Heart right ventricle (tissue), 16 donors: ENCODE measurements around the gene NEU3. TPM values are rescaled to one million over a fixed set of nuclear protein-coding genes. Genes with fewer than 3 reads are reported as not detected.
A peak's percentile ranks its signal among the peaks of the same experiment; 100 is the strongest.

Experiments used
- ATAC-seq, 8 donors: fragments of 200-7000 bp; cut with Tn5 transposase; one replicate each; pipeline ENCODE4 v1.9.1; 2020; ENCODE audit warnings: mild to moderate bottlenecking in 8 of 8, moderate library complexity in 8 of 8, moderate number of reproducible peaks in 1 of 8
- DNase-seq, 2 donors: peaks; one replicate each; pipeline ENCODE4 v3.0.0-alpha.2; 2020
- H3K27ac ChIP-seq, 10 donors: fragments of 200-600 bp; sonication (generic) in 2 of 10; one replicate each; pipeline versions ENCODE4 v1.5.0 to v1.8.0; 2020 to 2022; ENCODE audit warnings: mild to moderate bottlenecking in 3 of 10
- H3K27me3 ChIP-seq, 7 donors: fragments of 200-600 bp; one replicate each; pipeline ENCODE4 v1.8.0; 2021 to 2022; ENCODE audit warnings: mild to moderate bottlenecking in 2 of 7
- H3K36me3 ChIP-seq, 9 donors: fragments of 200-600 bp; sonication (generic) in 1 of 9; one replicate each; pipeline versions ENCODE4 v1.5.0 to v1.8.0; 2020 to 2022; ENCODE audit warnings: mild to moderate bottlenecking in 2 of 9
- H3K4me1 ChIP-seq, 9 donors: fragments of 200-600 bp; sonication (generic) in 1 of 9; one replicate each; pipeline versions ENCODE4 v1.5.0 to v1.8.0; 2020 to 2022; ENCODE audit warnings: mild to moderate bottlenecking in 4 of 9
- H3K4me3 ChIP-seq, 10 donors: fragments of 200-600 bp; sonication (generic) in 2 of 10; one replicate each; pipeline versions ENCODE4 v1.5.0 to v1.8.0; 2020 to 2022; ENCODE audit warnings: mild to moderate bottlenecking in 7 of 10, moderate library complexity in 2 of 10
- H3K9me3 ChIP-seq, 11 donors: fragments of 200-600 bp in 10 of 11; sonication (generic) in 2 of 11; one replicate each; pipeline versions ENCODE4 v1.5.0 to v1.8.0; 2013 to 2022; ENCODE audit warnings: mild to moderate bottlenecking in 2 of 11, control low read depth in 1 of 11, moderate library complexity in 1 of 11
- CTCF ChIP-seq, 9 donors: fragments of 200-600 bp; sonication (generic) in 2 of 9; IDR thresholded peaks; one replicate each; pipeline versions ENCODE4 v1.5.0 to v1.8.0; 2021 to 2022; ENCODE audit warnings: antibody characterized with exemption in 9 of 9, mild to moderate bottlenecking in 5 of 9, moderate library complexity in 1 of 9
- WGBS, 2 donors: extraction: QIAGEN DNeasy Blood & Tissue Kit; methylation state at CpG; one replicate each; pipeline ENCODE4 v1.1.7; 2013; ENCODE audit warnings: inconsistent platforms in 1 of 2; 5-methylcytosine and 5-hydroxymethylcytosine counted together
- intact Hi-C, 10 donors: fragments of 100-400 bp; cut with DNase I; formaldehyde crosslinking; loops; one replicate each; pipeline versions ENCODE4 v1.11.1 to v1.14.2; 2022
- polyA plus RNA-seq, 2 donors: library from polyadenylated mRNA; stranded (reverse); fragments of 200-250 nt; gene quantifications; one replicate each; pipeline ENCODE4 v1.2.3, GENCODE V29; 2013
- total RNA-seq, 10 donors: library from RNA; stranded (reverse); fragmentation: NEBNext Ultra II Directional in 3 of 10; extraction: Animal tissue kit (Norgen Biotek cat#: 25700) in 3 of 10; gene quantifications; one replicate each; pipeline versions ENCODE4 v1.2.1 to v1.2.4, GENCODE V29; 2021 to 2023
- donor health status: Arrhythmogenic right ventricular cardiomyopathy.
- donor health status: ischemic (EF 13 %, LVEDD 7.1; RV severe dilation, severe dysfunction).
- donor health status: healthy with polysubstance abuse.
- donor health status: DM: no; HTN: yes; CAD: no.
- donor health status: DM: no; HTN: no; CAD: no.
- donor health status: ischemic (EF 25% LVEDD 6.9; RV normal size, moderate dysfunction).
- donor health status: ischemic (EF 25% LVEDD 5.7; RV mildly dilated, moderate dysfunction).
- donor health status: healthy.
- donor health status: DM: yes; HTN: yes; CAD: no.
- donor health status: Ischemic cardiomyopathy.
- donor health status: ischemic (EF 35%, LVEDD 5.7; RV mildly dilated, moderate dysfunction).
- donor health status: nonischemic (EF 11% LVEDD 7.7; RV severe dilation, severe dysfunction).
- donor health status: DM: yes; HTN: yes; CAD: no.
- donor health status: PGD.
- donor health status: ischemic (EF 29% LVEDD 5.4; RV normal size, mild dysfunction).
- donor health status: nonischemic (EF 23%, LVEDD 6.1; RV moderate dilation, normal function).

NEU3 gene
- total and polyA plus RNA-seq, 12 donors, result 2.6 to 16.1 (median 9.2) TPM

DNA sequence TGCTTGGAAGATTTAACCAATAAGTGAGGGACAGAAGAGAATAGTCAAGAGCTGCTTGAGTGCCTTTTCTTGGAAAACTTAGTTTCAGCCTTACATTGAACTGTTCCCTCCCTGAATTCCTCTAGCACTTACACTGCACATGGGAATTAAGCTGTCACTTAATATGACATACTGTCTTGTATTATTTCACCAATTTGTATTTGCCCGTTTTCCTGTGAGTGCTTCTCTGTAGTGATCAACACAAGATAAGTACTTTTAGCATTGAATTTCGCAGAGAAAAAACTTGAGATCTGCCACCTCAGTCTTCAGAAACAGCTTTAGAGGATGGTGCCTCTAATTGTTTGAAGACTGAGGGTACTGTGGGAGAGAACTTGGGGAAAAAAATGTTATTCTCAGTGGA, 36.0 kb upstream of the NEU3 start:
- H3K4me3 ChIP-seq, result no peak overlapping the region
- 66 to 67% methylated on average over 2 of the region's 2 CpGs for WGBS, 2 donors

DNA sequence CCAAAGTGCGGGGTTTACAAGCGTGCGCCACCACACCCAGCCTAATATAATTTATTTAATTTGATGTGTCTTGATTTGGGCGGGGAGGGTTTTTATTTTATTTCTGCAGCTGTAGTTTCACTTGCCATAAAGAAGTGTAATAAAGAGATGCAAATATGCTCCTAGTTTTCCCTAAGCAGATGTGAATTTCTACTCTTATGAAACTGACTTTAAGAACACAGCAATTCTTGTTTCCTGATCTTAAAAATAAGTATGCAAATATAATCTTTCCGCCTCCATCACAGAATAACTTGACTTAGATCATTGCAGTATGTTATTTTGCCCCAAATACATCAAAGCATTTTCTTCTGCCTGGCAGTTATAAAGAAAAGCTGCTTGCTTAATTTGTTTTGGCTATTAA, 35.3 kb upstream of the NEU3 start:
- no peak overlapping the region for H3K27ac ChIP-seq
- DNase-seq, result no peak
- no peaks in the 10 kb centered on the region for H3K27me3 ChIP-seq
- no peaks in the 10 kb centered on the region for H3K9me3 ChIP-seq
- H3K36me3 ChIP-seq, result peaks cover 0 to 54% (median 0%) of the 10 kb centered on the region in 9 donors
- no peak overlapping the region for H3K4me3 ChIP-seq
- WGBS, 2 donors, result 97 to 98% methylated on average over 5 of the region's 5 CpGs
- intact Hi-C loops, result no loop called here
- H3K4me1 ChIP-seq, result peaks cover 0 to 76% (median 60%) of the 10 kb centered on the region in 9 donors
- ATAC-seq, result no peak
- TF ChIP-seq CTCF (IDR thresholded peaks at IDR 0.05), result no peak

More for the DNA sequence above, 36.0 kb upstream of the NEU3 start:
- Histone ChIP-seq H3K36me3 (peaks cover 0 to 52% (median 0%) of the 10 kb centered on the region in 9 donors), H3K4me1 (peaks cover 0 to 76% (median 60%) of the 10 kb centered on the region in 9 donors), H3K27ac (peak overlapping the region in 1 of 10 donors; percentile 3), H3K9me3 (no peaks in the 10 kb centered on the region), H3K27me3 (no peaks in the 10 kb centered on the region)
- ATAC-seq, result no peak
- DNase-seq, result no peak
- intact Hi-C loops, result no loop called here
- TF ChIP-seq CTCF (IDR thresholded peaks at IDR 0.05), result no peak

GRCh38 chr11:74954199-74954598, 34.5 kb upstream of the NEU3 start:
- H3K27ac ChIP-seq, result peak overlapping the region in 1 of 10 donors; percentile 4
- peaks cover 0 to 83% (median 67%) of the 10 kb centered on the region in 9 donors for H3K4me1 ChIP-seq
- WGBS, 2 donors, result 92% methylated on average over 1 of the region's 1 CpG
- TF ChIP-seq CTCF (IDR thresholded peaks at IDR 0.05), result no peak
- no peaks in the 10 kb centered on the region for H3K27me3 ChIP-seq
- no peaks in the 10 kb centered on the region for H3K9me3 ChIP-seq
- no peak for DNase-seq
- no peak for ATAC-seq
- no peak overlapping the region for H3K4me3 ChIP-seq
- intact Hi-C loops, result no loop called here
- H3K36me3 ChIP-seq, result peaks cover 0 to 54% (median 0%) of the 10 kb centered on the region in 9 donors

- H3K36me3 ChIP-seq, result peaks cover 0 to 52% (median 0%) of the 10 kb centered on the region in 9 donors
- peak overlapping the region in 1 of 10 donors; percentile 36 for H3K27ac ChIP-seq
- TF ChIP-seq CTCF (IDR thresholded peaks at IDR 0.05), result no peak
- 38 to 49% methylated on average over 4 of the region's 4 CpGs for WGBS, 2 donors
- H3K4me3 ChIP-seq, result no peak overlapping the region
- no peaks in the 10 kb centered on the region for H3K9me3 ChIP-seq
- peaks cover 0 to 84% (median 60%) of the 10 kb centered on the region in 9 donors for H3K4me1 ChIP-seq
- no peaks in the 10 kb centered on the region for H3K27me3 ChIP-seq
- DNase-seq (no peak), ATAC-seq (peak in 7 of 8 donors; percentile 47 to 92 (median 65))
- intact Hi-C loops, result no loop called here
Measured at GRCh38 chr11:74956397-74957015, 32.2 kb upstream of the NEU3 start.
